CD4-positive, alpha-beta memory T cell (primary cell): ENCODE measurements around the gene PI4KB. TPM values are rescaled to one million over a fixed set of nuclear protein-coding genes. Genes with fewer than 3 reads are reported as not detected.

Experiments used
- CTCF ChIA-PET: fragments of 350-600 bp; sonication (Branson Sonifier 250); formaldehyde crosslinking; loops from one replicate; lab custom pipeline; 2021; ENCODE audit warnings: inconsistent platforms; ENCODE audit not compliant: partially characterized antibody; lab: Charles Lee
- POLR2A ChIA-PET: fragments of 350-600 bp; sonication (Branson Sonifier 250); formaldehyde crosslinking; loops from one replicate; lab custom pipeline; 2021; ENCODE audit not compliant: partially characterized antibody; lab: Charles Lee
- DNase-seq, 5 donors: peaks; one replicate each; pipeline versions ENCODE4 v3.0.0 to v3.0.0-alpha.2; 2020 to 2022; ENCODE audit warnings: mixed read lengths in 1 of 5
- H3K27ac ChIP-seq: one replicate; pipeline ENCODE4 v1.7.0; 2013; ENCODE audit warnings: low read depth, low read length
- H3K27me3 ChIP-seq: 2 replicates; pipeline ENCODE4 v1.7.0; 2013; ENCODE audit warnings: mild to moderate bottlenecking, low read length, moderate library complexity; ENCODE audit not compliant: insufficient read depth
- H3K36me3 ChIP-seq: 2 replicates; pipeline ENCODE4 v1.7.0; 2013; ENCODE audit warnings: mild to moderate bottlenecking, low read length, moderate library complexity; ENCODE audit not compliant: insufficient read depth
- H3K4me1 ChIP-seq: 2 replicates; pipeline ENCODE4 v1.7.0; 2013; ENCODE audit warnings: mild to moderate bottlenecking, low read length, moderate library complexity; ENCODE audit not compliant: insufficient read depth
- H3K4me3 ChIP-seq, 2 donors: one replicate each; pipeline ENCODE4 v1.7.0; 2013; ENCODE audit warnings: low read length in 2 of 2, mild to moderate bottlenecking in 1 of 2
- H3K9me3 ChIP-seq, 2 donors: one replicate each; pipeline ENCODE4 v1.7.0; 2013; ENCODE audit warnings: low read length in 2 of 2, control low read depth in 1 of 2; ENCODE audit not compliant: control insufficient read depth in 1 of 2
- H3K27ac Mint-ChIP-seq, 7 donors: one replicate each; pipeline ENCODE4 v1.8.0; 2020 to 2021; ENCODE audit warnings: mixed read lengths in 7 of 7, mild to moderate bottlenecking in 6 of 7, inconsistent platforms in 3 of 7, moderate library complexity in 3 of 7
- H3K27me3 Mint-ChIP-seq, 2 donors: one replicate each; pipeline ENCODE4 v1.8.0; 2020 to 2021; ENCODE audit warnings: mixed read lengths in 2 of 2
- H3K36me3 Mint-ChIP-seq, 2 donors: one replicate each; pipeline ENCODE4 v1.8.0; 2020 to 2021; ENCODE audit warnings: mixed read lengths in 2 of 2, inconsistent platforms in 1 of 2, mild to moderate bottlenecking in 1 of 2
- H3K4me1 Mint-ChIP-seq, 4 donors: one replicate each; pipeline ENCODE4 v1.8.0; 2020 to 2021; ENCODE audit warnings: mixed read lengths in 4 of 4, mild to moderate bottlenecking in 1 of 4
- H3K4me3 Mint-ChIP-seq, 8 donors: one replicate each; pipeline ENCODE4 v1.8.0; 2020 to 2021; ENCODE audit warnings: mixed read lengths in 8 of 8, mild to moderate bottlenecking in 7 of 8, moderate library complexity in 6 of 8, inconsistent platforms in 3 of 8
- H3K9me3 Mint-ChIP-seq, 8 donors: one replicate each; pipeline ENCODE4 v1.8.0; 2020 to 2021; ENCODE audit warnings: mixed read lengths in 8 of 8, mild to moderate bottlenecking in 5 of 8, inconsistent platforms in 3 of 8, moderate library complexity in 1 of 8
- intact Hi-C: fragments of 100-400 bp; cut with micrococcal nuclease; formaldehyde crosslinking; loops from one replicate; pipeline ENCODE4 v1.15.1; 2023
- polyA plus RNA-seq, 2 donors: library from polyadenylated mRNA; unstranded; fragments of 300-500 nt; fragmentation: Illumina TruSeq; gene quantifications; one replicate each; pipeline ENCODE4 v1.2.3, GENCODE V29; 2021
- total RNA-seq, 2 experiments: library from RNA; stranded (reverse); gene quantifications; one replicate each; pipeline ENCODE4 v1.2.3, GENCODE V29; 2021

Gene PI4KB
- total and polyA plus RNA-seq, 4 experiments from 2014 or later: 56.6 to 97.4 (median 78.0) TPM

- ChIA-PET POLR2A (no interaction called here), CTCF (interaction anchor here (1.2 kb wide), 1 partner anchor 143 kb away, joined by 4 read pairs; no protein-coding TSS in a partner anchor)
- Histone ChIP-seq H3K27me3 (no peaks in the 10 kb centered on the region), H3K4me1 (no peaks in the 10 kb centered on the region), H3K9me3 (no peaks in the 10 kb centered on the region), H3K36me3 (peaks cover 64% of the 10 kb centered on the region), H3K27ac (no peak overlapping the region), H3K4me3 (no peak overlapping the region)
- Mint-ChIP-seq H3K36me3 (peaks cover 61 to 70% of the 10 kb centered on the region in 2 donors), H3K4me1 (no peaks in the 10 kb centered on the region), H3K27ac (peak overlapping the region in 3 of 7 donors; percentile 25 to 73 (median 44)), H3K9me3 (peaks cover 0 to 2% (median 0%) of the 10 kb centered on the region in 8 donors), H3K27me3 (no peaks in the 10 kb centered on the region), H3K4me3 (no peak overlapping the region)
- intact Hi-C loops: no loop called here
- no peak for DNase-seq
Observed at GRCh38 chr1:151242442-151242841, 84.8 kb downstream of the PI4KB start.

Other genes starting within 250 kb of the PI4KB start
- 1 to 10 TPM; 7.6 to 8.2 TPM for gene SEMA6C, start 180.8 kb downstream of the PI4KB start, total RNA-seq
- 1 to 10 TPM in 1 of 2 donors, under 1 TPM in 1; 0.54 to 2.1 TPM for gene SEMA6C, start 180.8 kb downstream of the PI4KB start, polyA plus RNA-seq
- gene TNFAIP8L2, start 170.8 kb downstream of the PI4KB start, total RNA-seq: 10 to 100 TPM; 45.9 to 49.7 TPM
- gene TNFAIP8L2, start 170.8 kb downstream of the PI4KB start, polyA plus RNA-seq: 10 to 100 TPM; 10.8 to 42.3 TPM
- gene LYSMD1, start 161.5 kb downstream of the PI4KB start, total RNA-seq: 1 to 10 TPM; 1.0 to 1.3 TPM
- under 1 TPM in 1 of 2 donors, not detected in 1; 0.59 TPM for gene LYSMD1, start 161.5 kb downstream of the PI4KB start, polyA plus RNA-seq
- 10 to 100 TPM; 57.4 to 61.4 TPM for gene SCNM1, start 161.3 kb downstream of the PI4KB start, total RNA-seq
- gene SCNM1, start 161.3 kb downstream of the PI4KB start, polyA plus RNA-seq: 10 to 100 TPM; 76.5 to 80.9 TPM
- gene TMOD4, start 151.4 kb downstream of the PI4KB start, total RNA-seq: 1 to 10 TPM; 6.4 TPM
- gene TMOD4, start 151.4 kb downstream of the PI4KB start, polyA plus RNA-seq: not detected
- gene VPS72, start 137.2 kb downstream of the PI4KB start, total RNA-seq: 10 to 100 TPM; 68.1 to 68.4 TPM
- 100 to 1,000 TPM in 1 of 2 donors, 10 to 100 TPM in 1; 80.6 to 102 TPM for gene VPS72, start 137.2 kb downstream of the PI4KB start, polyA plus RNA-seq
- gene PIP5K1A, start 128.9 kb downstream of the PI4KB start, total RNA-seq: 10 to 100 TPM; 50.8 to 53.1 TPM
- 10 to 100 TPM; 13.7 to 16.2 TPM for gene PIP5K1A, start 128.9 kb downstream of the PI4KB start, polyA plus RNA-seq
- 100 to 1,000 TPM; 143 to 151 TPM for gene PSMD4, start 72.7 kb downstream of the PI4KB start, total RNA-seq
- 100 to 1,000 TPM; 242 to 380 TPM for gene PSMD4, start 72.7 kb downstream of the PI4KB start, polyA plus RNA-seq
- gene ZNF687, start 45.1 kb downstream of the PI4KB start, total RNA-seq: 10 to 100 TPM; 39.2 to 39.3 TPM
- 1 to 10 TPM in 1 of 2 donors, under 1 TPM in 1; 0.36 to 1.3 TPM for gene ZNF687, start 45.1 kb downstream of the PI4KB start, polyA plus RNA-seq
- gene RFX5, start 19.8 kb upstream of the PI4KB start, total RNA-seq: 10 to 100 TPM; 56.3 to 64.3 TPM
- 10 to 100 TPM; 32.1 to 33.6 TPM for gene RFX5, start 19.8 kb upstream of the PI4KB start, polyA plus RNA-seq
- not detected for gene SELENBP1, start 45.3 kb upstream of the PI4KB start, total RNA-seq
- gene SELENBP1, start 45.3 kb upstream of the PI4KB start, polyA plus RNA-seq: not detected
- 100 to 1,000 TPM; 189 to 202 TPM for gene PSMB4, start 72.2 kb upstream of the PI4KB start, total RNA-seq
- gene PSMB4, start 72.2 kb upstream of the PI4KB start, polyA plus RNA-seq: 10 to 100 TPM; 68.2 to 85.7 TPM
- gene POGZ, start 132.1 kb upstream of the PI4KB start, total RNA-seq: 100 to 1,000 TPM; 125 to 130 TPM
- gene POGZ, start 132.1 kb upstream of the PI4KB start, polyA plus RNA-seq: 1 to 10 TPM in 1 of 2 donors, under 1 TPM in 1; 0.87 to 6.5 TPM
- gene CGN, start 184.0 kb upstream of the PI4KB start, total RNA-seq: 1 to 10 TPM in 1 of 2 experiments, under 1 TPM in 1; 0.81 to 1.4 TPM
- 1 to 10 TPM in 1 of 2 donors, not detected in 1; 1.0 TPM for gene CGN, start 184.0 kb upstream of the PI4KB start, polyA plus RNA-seq
- gene TUFT1, start 212.9 kb upstream of the PI4KB start, total RNA-seq: 1 to 10 TPM; 3.5 to 4.4 TPM
- 1 to 10 TPM; 5.0 to 5.3 TPM for gene TUFT1, start 212.9 kb upstream of the PI4KB start, polyA plus RNA-seq